Hair follicular keratinocyte (primary cell): Measurements from ENCODE around the gene SDF2L1. TPM values are rescaled to one million over a fixed set of nuclear protein-coding genes. Genes with fewer than 3 reads are reported as not detected.

Source experiments
- total RNA-seq: library from RNA; depleted of rRNA; stranded (reverse); fragments of >200 nt; gene quantifications from 2 replicates; pipeline ENCODE4 v1.2.3, GENCODE V29; 2015

Gene SDF2L1, protein sequence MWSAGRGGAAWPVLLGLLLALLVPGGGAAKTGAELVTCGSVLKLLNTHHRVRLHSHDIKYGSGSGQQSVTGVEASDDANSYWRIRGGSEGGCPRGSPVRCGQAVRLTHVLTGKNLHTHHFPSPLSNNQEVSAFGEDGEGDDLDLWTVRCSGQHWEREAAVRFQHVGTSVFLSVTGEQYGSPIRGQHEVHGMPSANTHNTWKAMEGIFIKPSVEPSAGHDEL
- 124 and 205 TPM in 2 replicates for total RNA-seq

DNA sequence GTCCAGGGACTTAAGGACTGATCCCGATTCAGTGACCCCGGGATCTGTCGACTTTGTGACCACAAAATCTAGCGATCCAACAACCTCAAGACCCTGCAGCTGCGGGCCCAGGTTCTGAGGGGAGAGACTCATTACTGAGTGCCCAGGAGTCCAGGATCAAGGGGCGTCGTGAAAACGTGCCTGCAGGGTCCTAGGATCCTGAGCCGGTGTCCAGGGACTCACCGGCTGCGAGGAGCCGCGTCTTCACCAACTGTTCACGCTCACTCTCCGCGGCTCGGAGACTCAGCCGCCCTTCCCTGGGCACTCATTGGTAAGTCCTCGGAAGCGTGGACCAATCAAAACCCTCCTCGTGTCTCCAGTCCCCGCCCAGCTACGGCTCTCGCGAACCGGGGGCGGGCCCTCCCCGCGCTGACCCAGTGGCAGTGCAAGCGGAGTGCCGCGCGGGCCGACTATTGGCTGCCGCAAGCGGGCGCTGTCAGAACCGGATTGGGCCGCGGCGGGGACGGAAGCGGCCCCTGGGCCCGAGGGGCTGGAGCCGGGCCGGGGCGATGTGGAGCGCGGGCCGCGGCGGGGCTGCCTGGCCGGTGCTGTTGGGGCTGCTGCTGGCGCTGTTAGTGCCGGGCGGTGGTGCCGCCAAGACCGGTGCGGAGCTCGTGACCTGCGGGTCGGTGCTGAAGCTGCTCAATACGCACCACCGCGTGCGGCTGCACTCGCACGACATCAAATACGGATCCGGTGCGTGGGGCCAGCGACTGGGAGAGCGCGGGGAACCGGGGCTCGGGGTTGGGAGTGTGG, at the start of gene SDF2L1:
TSS of gene SDF2L1 (plus strand) at position 514 of the 795 bp plus-strand sequence. CDS start at position 549, 35 bp downstream.

DNA sequence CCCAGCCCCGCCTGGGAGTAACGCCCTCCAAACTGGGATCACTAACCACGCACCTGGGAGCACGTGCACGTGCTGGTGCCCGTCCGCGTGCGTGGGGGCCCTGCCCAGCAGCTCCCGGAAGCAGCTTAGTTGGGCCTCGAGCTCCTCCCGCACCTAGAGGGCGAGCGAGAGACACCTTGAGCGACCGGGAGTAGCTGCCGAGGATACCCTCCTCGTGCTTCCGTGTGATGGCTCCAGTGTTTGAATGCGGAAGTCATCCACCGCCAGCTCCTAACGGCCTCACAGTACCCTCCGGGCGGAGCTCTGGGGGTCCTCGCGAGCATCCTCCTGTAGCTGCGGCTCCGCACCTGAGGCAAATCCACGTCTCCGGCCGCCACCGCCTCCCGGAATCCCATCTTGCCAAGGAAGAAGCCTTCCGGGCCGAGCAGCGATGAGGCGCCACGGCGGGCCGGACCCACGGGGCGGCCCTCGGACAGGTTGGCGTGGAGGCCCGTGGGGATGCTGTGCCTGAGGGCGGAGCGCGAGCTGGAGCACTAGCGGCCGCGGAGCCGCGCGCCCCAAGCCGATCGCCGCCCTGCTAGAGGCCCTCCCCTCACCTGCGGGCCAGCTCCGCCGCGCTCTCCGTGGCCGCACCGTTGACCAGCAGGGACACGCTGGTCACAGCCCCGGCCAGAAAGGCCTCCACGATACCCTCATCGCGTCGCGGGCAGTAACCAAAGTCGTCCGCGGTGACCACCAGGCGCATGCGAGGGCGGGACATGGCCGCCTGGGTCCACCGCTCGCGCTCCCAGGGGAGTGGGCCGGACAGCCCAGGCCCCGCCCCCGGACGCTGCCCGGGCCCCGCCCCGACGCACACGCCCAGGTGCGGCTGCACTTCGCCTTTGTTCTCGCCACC, 12.6 kb upstream of the SDF2L1 start, which contains the start of gene YDJC:
TSS of gene YDJC (minus strand) at position 768 of the 895 bp plus-strand sequence. CDS start at position 760, 8 bp downstream.

DNA sequence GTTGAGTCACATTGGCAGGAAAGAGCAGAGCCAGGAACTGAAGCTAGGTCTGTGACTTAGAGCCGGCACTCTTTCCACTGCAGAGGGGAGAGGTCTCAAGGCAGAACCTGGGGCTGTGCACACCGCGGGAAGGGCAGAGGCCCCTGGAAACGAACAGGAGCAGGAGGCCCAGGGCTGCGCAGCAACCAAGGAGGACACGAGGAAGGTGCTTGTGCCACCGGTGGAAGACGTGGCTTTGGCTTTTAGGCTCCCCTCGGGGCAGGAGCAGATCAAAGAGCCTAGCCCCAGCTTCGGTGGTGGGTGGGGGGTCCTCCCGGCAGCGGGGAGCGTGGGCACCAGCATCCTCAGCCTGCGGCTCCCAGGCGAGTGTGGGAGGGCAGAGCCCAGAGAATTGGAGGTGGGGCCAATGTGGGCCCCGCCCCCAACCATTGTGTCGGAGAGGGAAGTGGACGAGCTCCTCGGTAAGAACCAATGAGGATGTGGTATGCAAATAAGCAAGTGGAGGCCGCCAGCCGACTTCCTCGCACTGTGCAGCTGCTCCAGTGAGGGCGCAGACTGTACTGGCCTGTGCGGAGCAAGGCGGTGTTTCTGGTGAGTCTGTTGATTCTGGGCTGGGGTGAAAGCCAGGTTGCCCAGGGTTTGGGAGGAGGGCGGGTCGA, 9.7 kb upstream of the SDF2L1 start, which contains the start of gene CCDC116:
TSS of gene CCDC116 (plus strand) at position 524 of the 659 bp plus-strand sequence. CDS start 422 bp downstream, outside the sequence.

Other genes with a start within 250 kb of the SDF2L1 start
- gene HIC2, start 224.9 kb upstream of the SDF2L1 start, total RNA-seq: 1.6 and 1.7 TPM in 2 replicates
- gene TMEM191C, start 174.9 kb upstream of the SDF2L1 start, total RNA-seq: 0.08 and 0.47 TPM in 2 replicates
- gene RIMBP3C, start 90.8 kb upstream of the SDF2L1 start, total RNA-seq: not detected in 2 replicates
- 65.3 and 84.4 TPM in 2 replicates for gene UBE2L3, start 74.6 kb upstream of the SDF2L1 start, total RNA-seq
- gene YDJC, start 12.3 kb upstream of the SDF2L1 start, total RNA-seq: 103 and 157 TPM in 2 replicates
- not detected in 2 replicates for gene CCDC116, start 9.5 kb upstream of the SDF2L1 start, total RNA-seq
- gene PPIL2, start 23.7 kb downstream of the SDF2L1 start, total RNA-seq: 17.6 and 19.1 TPM in 2 replicates
- 0.08 TPM in 1 of 2 replicates, not detected in the other for gene YPEL1, start 93.5 kb downstream of the SDF2L1 start, total RNA-seq
- gene MAPK1, start 225.3 kb downstream of the SDF2L1 start, total RNA-seq: 33.9 and 57.4 TPM in 2 replicates